Stimulated activated CD8-positive, alpha-beta memory T cell treated with anti-CD3 and anti-CD28 coated beads, Interleukin-12 subunit alpha, Interleukin-12 subunit beta, amount 100 ng/mL, for 4 hours (primary cell): ENCODE results near the gene TBCA.

Experiments
- DNase-seq: peaks from one replicate; pipeline ENCODE4 v3.0.0-alpha.2; 2020; ENCODE audit warnings: low read depth

TBCA gene

DNA sequence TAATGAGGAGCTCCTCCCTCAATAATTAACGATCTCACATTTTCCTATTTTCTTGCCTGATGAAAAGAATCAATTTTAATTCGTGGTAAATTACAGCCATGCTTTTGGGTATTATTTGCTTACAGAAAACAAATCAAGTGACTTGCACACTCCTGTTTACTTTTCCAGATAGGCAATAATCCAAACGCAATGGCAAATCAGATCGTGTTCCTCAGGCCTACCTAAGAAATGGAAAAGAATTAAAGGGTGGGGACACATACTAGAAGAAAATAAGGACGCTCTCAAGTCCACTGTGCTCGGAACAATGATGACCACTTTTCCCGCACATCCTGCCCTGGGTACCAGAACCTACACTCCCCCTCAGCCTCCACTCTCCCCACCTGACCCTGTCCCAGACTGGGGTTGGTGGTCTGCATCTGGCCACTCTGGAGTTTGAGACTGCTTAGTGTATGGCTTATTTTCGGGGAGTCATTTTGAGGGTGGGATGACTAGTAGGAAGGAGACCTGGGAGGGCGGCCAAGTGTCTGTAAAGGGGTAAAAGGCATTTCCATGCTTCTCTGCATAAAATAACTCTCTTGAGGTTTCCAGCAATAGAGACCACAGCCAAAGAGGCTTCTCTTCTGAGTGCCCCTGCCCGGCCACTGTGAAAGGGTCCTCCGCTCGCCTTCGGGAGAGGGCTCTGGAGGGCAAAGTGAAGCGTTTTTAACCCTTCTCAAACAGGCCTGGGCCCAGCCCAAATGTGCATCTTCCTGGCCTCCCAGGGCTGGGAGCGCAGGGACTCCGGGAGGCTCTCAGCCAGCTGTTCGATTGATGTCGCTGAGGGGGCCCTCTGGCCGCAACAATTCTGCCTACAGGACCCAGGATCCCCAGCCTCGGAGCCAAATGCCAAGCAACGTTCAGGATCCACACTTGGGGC is 133.1 kb downstream of the TBCA start:
- no peak for DNase-seq

DNA sequence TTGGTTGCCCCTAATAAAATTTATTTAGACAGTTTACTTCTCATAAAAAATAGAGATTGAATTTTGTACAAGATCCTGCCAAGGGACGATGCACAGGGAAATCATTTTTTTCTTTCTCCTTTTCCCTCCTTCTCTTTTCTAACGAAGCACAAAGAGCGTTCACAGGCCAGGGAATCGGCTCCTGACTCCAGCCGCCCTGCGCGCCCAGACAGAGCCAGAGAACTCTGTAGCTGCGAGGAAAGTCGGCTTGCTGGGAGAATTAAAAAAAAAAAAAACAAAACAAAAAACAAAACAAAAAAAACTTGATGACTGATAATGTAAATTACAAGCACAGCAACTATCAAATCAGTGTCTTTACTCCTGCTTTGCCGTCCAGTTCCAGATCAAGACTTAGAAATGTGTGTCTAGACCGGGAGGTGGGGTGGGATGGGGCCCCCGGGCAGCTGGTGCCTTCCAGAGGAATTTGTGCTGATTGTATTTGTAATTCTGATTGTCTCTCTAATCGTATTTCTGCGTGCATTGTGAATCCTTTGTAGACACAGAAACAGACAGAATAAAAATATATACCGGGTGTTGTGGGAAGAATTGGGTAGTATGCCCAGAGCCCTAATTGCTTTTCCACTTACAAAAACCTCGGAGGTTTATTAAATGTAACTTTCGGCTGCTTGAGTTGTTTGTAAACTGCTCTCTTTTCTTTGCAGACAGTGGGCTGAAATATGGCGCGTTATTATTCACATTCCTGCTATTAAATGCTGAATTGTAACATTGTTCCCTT is 134.0 kb downstream of the TBCA start:
- DNase-seq = no peak

DNA sequence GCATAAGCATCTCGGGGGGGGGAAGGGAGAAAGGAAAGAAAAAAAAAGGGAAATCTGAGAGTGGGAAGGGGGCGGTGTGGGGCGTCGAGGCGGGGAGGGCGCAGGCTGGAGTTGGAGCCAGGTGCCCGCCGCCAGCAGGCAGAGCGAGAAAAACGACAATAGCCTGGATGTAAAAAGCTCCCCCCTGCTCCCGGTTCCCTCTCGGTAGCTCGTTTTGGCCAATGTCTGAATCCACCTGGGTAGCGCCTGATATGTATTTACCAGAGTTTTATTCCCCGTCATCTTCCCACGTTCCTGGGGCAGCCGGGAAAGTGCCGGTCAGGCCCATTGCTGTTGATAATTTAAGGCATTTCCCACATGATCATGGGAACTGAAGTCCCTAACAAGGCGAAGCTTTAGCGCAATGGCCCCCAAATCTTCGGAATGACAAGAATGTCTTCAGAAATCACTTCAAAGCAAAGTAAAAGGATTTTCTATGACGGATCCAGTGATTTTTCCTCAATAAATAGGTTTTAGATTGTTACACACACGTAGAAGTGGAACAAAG is 134.7 kb downstream of the TBCA start:
- no peak for DNase-seq
